GM18867 (cell line): ENCODE data around the gene ACTR1A.

Experiments
- ATAC-seq: cut with Tn5 transposase; IDR thresholded peaks from one replicate; pipeline ENCODE4 v1.9.1; 2021; ENCODE audit warnings: mild to moderate bottlenecking, moderate library complexity; ENCODE audit not compliant: unreplicated experiment

Gene ACTR1A

GRCh38 chr10:102491136-102491535 lies 11.4 kb downstream of the ACTR1A start:
- ATAC-seq = no peak

- no peak for ATAC-seq
Measured at GRCh38 chr10:102485093-102485784, 17.3 kb downstream of the ACTR1A start.

DNA sequence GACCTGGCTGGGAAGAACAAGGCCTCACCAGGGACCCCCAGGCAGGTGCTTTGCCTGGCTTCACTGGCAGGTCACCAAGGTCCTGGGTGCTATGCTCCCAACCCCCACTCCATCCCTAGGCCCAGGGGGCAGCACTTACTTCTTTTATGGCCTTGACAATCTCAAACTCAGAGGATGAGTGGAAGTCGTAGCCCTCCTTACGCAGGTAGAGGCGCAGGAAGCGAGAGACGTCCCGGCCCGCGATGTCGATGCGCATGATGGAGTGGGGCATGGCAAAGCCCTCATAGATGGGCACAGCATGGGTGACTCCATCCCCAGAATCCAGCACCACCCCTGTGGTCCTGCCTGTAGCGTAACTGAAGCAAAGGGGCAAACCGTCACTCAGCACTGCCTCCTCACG lies 18.5 kb downstream of the ACTR1A start:
- no peak for ATAC-seq

DNA sequence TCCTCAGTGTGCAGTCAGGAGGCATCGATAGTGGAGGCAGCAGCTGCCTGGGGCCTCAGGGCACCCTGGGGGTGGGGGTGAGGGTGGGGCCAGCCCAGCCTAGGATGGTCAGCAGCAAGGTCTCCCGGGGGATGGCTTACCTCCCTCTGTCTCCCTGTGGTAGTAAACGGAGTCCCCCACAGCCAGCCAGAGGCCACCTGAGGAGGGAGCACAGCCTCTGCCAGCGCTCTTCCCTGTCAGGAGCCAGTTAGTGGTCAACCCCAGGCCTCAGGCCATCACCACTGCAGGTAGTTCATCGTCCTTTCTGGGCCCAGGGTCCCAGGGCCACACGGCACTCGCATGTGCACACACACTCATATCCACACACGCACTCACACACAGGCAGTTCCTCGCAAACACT lies 22.1 kb downstream of the ACTR1A start:
- ATAC-seq = no peak

- no peak for ATAC-seq
Measured at GRCh38 chr10:102479651-102480050, 22.9 kb downstream of the ACTR1A start.

- no peak for ATAC-seq
Measured at GRCh38 chr10:102476466-102477141, 25.9 kb downstream of the ACTR1A start.

DNA sequence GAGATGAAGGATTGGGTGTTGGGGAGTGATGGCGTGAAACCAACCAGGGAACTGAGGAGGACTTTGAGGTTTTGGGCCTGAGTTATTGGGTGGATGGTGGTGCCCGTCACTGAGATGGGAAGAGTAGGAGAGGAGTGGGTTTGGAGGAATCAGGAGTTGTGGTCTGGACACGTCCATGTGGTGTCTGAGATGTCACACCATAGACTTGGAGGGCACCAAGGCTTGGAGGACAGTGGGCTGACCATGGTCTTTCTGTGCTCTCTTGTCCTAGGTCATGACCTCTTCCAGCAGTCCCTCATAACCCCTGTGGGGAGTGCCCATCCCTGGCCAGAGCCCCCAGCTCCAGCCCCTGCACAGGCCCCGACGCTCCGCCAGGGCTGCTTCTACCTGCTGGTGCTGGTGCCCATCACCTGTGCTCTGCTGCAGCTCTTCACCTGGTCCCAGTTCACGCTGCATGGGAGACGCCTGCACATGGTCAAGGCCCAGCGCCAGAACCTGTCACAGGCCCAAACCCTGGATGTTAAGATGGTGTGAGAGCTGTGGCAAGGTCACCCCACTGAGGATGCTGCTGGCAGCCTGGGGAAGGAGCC lies 27.0 kb downstream of the ACTR1A start:
- ATAC-seq = no peak

DNA sequence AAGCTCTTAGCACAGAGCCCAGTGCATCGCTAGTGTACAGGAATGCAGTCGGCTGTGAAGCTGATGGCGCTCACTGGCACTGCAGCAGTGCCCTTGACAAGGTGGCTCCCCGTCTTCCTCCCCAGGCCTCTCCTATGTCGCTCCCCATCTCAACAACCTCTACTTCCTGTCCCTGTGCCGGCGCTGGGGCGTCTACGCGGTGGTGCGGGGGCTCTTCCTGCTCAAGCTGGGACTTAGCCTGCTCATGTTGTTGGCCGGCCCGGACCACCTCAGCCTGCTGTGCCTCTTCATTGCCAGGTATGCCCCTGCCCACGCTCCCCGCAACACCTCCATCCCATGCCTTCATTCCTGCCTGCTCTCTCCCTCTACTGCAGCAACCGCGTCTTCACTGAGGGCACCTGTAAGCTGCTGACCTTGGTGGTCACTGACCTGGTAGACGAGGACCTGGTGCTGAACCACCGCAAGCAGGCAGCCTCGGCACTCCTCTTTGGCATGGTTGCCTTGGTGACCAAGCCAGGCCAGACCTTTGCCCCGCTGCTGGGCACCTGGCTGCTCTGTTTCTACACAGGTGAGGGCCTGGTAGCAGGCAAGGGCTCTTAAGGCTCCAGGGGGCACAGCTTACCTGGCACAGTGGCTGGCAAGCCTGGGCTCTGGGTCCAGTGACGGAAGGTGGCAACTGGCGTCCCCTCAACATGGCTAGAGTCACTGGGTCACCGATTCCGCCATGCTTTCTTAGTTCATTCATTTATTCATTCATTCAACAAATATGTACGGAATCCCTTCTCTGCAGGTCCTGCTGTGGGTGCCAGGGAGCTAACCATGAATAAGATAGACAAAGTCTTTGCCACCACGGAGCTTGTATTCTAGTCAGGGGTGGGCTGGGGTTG lies 28.8 kb downstream of the ACTR1A start:
- ATAC-seq = no peak

DNA sequence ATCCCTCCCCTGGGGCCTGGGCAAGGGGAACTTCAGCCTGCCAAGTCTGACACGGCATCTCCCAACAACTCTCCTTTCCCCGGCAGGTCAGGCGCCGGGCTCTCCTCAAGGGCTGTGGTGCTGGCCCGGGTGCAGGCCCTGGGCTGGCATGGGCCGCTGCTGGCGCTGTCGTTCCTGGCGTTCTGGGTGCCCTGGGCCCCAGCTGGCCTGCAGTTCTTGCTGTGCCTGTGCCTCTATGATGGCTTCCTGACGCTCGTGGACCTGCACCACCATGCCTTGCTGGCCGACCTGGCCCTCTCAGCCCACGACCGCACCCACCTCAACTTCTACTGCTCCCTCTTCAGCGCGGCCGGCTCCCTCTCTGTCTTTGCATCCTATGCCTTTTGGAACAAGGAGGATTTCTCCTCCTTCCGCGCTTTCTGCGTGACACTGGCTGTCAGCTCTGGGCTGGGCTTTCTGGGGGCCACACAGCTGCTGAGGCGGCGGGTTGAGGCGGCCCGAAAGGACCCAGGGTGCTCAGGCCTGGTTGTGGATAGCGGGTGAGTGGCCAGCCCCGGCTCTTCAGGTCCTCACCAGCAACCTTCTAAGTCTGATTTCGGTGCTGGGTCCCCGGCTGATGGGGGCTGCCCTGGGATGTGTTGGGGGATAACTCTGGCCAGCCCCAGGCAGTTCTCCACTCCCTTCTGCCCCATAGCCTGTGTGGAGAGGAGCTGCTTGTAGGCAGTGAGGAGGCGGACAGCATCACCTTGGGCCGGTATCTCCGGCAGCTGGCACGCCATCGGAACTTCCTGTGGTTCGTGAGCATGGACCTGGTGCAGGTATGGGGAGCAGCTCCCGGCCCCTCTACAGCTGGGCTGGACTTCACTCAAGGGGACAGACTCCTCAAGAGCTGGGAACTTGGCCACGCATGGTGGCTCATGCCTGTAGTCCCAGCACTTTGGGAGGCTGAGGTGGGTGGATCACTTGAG lies 31.6 kb downstream of the ACTR1A start:
- no peak for ATAC-seq

DNA sequence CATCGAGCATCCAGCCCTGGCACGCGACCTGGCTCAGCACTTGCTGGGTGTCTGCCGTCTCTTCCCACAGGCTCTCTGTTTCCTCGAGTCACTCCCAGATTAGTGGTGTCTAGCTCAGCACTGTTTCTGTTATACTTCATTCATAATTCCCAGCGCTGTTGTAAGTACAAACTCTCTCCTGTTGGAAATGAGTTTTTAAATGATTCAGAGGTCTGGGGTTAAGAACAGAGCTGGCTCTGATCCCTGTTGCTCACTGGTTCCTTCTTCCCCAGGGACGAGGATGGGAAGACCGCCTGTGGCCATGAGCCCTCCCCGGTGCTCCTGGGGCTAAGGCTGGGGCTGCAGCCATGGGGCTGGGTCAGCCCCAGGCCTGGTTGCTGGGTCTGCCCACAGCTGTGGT lies 33.8 kb downstream of the ACTR1A start:
- ATAC-seq = no peak

DNA sequence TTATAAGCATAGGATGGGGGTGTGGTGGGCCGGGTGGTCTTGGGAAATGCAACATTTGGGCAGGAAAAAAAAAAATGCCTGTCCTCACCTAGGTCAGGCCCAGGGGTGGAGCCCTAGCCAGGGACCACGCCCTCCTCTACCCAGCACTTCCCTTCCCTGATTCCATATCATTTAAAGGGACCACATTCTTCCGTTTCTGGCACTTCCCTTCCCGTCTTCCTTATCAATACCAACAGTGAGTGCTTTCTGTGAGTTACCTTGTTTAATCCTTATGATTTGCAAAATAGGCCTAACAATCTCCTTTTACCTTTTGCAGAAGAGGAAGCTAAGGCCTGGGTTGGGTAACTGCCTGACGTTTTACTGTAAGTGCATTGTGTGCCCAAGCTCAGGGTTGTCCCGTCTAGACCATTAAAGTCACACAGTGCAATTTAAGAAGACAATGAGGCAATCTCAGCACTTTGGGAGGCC lies 34.5 kb downstream of the ACTR1A start:
- ATAC-seq = no peak

GRCh38 chr10:102467318-102467717 lies 35.2 kb downstream of the ACTR1A start:
- ATAC-seq = no peak

- no peak for ATAC-seq
Measured at GRCh38 chr10:102465466-102465865, 37.0 kb downstream of the ACTR1A start.

DNA sequence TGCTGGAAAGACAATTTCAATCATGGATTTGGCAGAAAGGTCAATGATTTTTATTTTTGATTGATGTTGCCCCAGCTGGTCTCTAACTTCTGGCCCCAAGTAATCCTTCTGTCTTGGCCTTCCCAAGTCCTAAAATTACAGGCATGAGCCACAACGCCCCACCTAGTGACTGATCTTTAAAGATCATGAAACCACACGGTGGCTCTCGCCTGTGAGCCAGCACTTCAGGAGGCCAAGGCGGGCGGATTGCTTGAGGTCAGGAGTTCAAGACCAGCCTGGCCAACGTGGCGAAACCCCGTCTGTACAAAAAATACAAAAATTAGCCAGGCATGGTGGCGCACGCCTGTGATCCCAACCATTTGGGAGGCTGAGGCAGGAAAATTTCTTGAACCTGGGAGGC lies 38.5 kb downstream of the ACTR1A start:
- no peak for ATAC-seq

DNA sequence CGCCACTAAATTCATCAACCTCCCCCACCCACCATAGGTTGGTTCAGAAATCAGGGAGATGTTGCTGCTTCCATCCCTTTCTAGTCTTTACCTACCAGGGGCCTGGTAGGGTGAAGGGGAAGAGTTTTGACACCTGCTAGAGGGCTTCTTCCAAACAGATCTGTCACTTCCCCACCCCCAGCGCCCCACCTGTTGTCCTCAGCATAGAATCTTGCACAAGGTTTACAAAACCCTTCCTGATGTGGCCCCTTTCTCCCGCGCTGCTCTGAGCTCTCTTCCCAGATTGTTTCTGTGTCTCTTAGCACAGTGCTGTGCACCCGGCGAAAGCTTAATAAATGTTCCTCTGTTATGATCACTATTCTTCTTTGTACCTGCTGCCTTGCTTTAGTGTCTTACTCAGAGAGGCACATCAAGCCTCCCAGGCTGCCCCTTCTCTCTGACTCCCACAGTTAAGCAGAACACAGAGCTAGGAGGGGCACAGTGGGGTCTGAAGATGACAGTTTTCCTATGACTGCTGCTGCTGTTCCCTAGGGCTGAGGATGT lies 39.9 kb downstream of the ACTR1A start:
- ATAC-seq = no peak

- peak; percentile 85 for ATAC-seq
Measured at GRCh38 chr10:102461187-102462054, 41.1 kb downstream of the ACTR1A start.

DNA sequence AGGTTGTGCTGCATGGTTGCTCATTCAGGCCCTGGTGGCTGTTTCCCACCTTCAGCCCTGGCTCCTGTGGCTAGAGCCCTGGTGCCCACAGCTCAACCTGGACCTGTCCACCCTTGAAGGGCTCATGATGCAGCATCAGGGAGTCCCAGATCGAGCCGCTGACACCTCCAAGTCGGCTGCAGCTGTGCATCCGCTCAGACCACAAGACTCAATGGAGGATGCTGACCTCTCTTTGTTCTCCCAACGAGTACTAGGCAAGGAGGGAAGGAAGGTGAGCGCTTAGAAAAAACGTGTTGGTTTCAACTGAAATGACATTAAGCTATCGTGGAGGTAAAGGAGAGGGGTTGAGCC lies 41.7 kb downstream of the ACTR1A start:
- ATAC-seq = peak; percentile 35

DNA sequence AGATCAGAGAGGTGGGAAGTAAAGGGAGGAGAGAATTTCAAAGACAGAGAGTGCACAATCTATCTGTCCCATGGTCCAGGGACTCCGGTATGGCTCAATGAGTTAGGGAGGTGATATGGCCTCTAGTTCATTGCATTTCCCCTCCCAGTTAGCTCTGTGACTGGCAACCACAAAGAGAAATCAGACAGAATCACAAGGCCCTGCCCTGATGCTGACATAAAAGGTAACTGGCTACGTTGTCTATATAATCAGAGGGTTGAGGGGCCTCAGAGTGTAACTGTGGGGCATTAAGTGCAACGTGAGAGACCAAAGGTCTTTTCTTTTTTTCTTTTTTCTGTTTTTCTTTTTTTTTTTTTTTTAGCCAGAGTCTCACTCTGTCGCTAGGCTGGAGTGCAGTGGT lies 43.9 kb downstream of the ACTR1A start:
- no peak for ATAC-seq

GRCh38 chr10:102457591-102458150 lies 44.8 kb downstream of the ACTR1A start:
- ATAC-seq = no peak
